GM18861 (cell line): ENCODE results near the gene PCARE.
"Not testable (repeated sequence)": the region's sequence is repeated elsewhere in the genome, so short reads cannot be mapped to it uniquely, and the experiment has no call there.

ENCODE experiments used
- ATAC-seq: cut with Tn5 transposase; IDR thresholded peaks from one replicate; pipeline ENCODE4 v1.9.1; 2021; ENCODE audit not compliant: unreplicated experiment

Gene PCARE

GRCh38 chr2:29074411-29074810 lies at the start of gene PCARE:
TSS of gene PCARE (minus strand) at chr2:29074523. CDS start at chr2:29074261, 262 bp downstream.
- no peak for ATAC-seq

- ATAC-seq: no peak
Measured at GRCh38 chr2:29123617-29124349, 49.5 kb upstream of the PCARE start.

GRCh38 chr2:29120846-29121245 lies 46.5 kb upstream of the PCARE start:
- ATAC-seq: no peak

- no peak for ATAC-seq
Measured at GRCh38 chr2:29119211-29119610, 44.9 kb upstream of the PCARE start.

GRCh38 chr2:29117636-29118303 lies 43.4 kb upstream of the PCARE start:
- ATAC-seq: no peak

GRCh38 chr2:29115797-29116781 lies 41.8 kb upstream of the PCARE start:
- ATAC-seq: peak; percentile 41

GRCh38 chr2:29114946-29115609 lies 40.8 kb upstream of the PCARE start, which contains the start of gene CLIP4:
TSS of gene CLIP4 (plus strand) at chr2:29115415. CDS start at chr2:29121389, 5,974 bp downstream.
- ATAC-seq: no peak

GRCh38 chr2:29114586-29114945 lies 40.2 kb upstream of the PCARE start:
- no peak for ATAC-seq

GRCh38 chr2:29113891-29114321 lies 39.6 kb upstream of the PCARE start:
- peak; percentile 36 for ATAC-seq

- no peak for ATAC-seq
Measured at GRCh38 chr2:29113027-29113686, 38.8 kb upstream of the PCARE start.

- no peak for ATAC-seq
Measured at GRCh38 chr2:29112379-29112778, 38.1 kb upstream of the PCARE start.

- peak; percentile 43 for ATAC-seq
Measured at GRCh38 chr2:29110916-29111535, 36.7 kb upstream of the PCARE start.

- ATAC-seq: no peak
Measured at GRCh38 chr2:29109246-29109645, 34.9 kb upstream of the PCARE start.

GRCh38 chr2:29108225-29108624 lies 33.9 kb upstream of the PCARE start:
- ATAC-seq: no peak

GRCh38 chr2:29107547-29107946 lies 33.2 kb upstream of the PCARE start:
- not testable (repeated sequence) for ATAC-seq

- ATAC-seq: no peak
Measured at GRCh38 chr2:29106980-29107388, 32.7 kb upstream of the PCARE start.

- ATAC-seq: no peak
Measured at GRCh38 chr2:29106256-29106655, 31.9 kb upstream of the PCARE start.

- no peak for ATAC-seq
Measured at GRCh38 chr2:29105375-29105774, 31.1 kb upstream of the PCARE start.

- no peak for ATAC-seq
Measured at GRCh38 chr2:29104688-29105087, 30.4 kb upstream of the PCARE start.

- ATAC-seq: no peak
Measured at GRCh38 chr2:29100564-29100963, 26.2 kb upstream of the PCARE start.
